Measurements from ENCODE around the gene CAPN12.
A peak's percentile ranks its signal among the peaks of the same experiment; 100 is the strongest.

GRCh38 chr19:38707512-38708114 lies 36.7 kb downstream of the CAPN12 start:
- TF ChIP-seq CTCF (IDR thresholded peaks at IDR 0.05) (no peak), POLR2AphosphoS5 (IDR thresholded peaks at IDR 0.05) (peak in 2 of 3 donors; percentile 38 to 54)
